ENCODE measurements around the gene THSD7B. TPM values are rescaled to one million over a fixed set of nuclear protein-coding genes. Genes with fewer than 3 reads are reported as not detected.

The THSD7B gene
- total RNA-seq, 1 experiment from 2014 or later = under 0.01 TPM

- no peaks in the 10 kb centered on the region for H3K9me3 ChIP-seq (ENCODE audit: low read length)
- no peak overlapping the region for H2AFZ ChIP-seq (ENCODE audit: low read length)
- TF ChIP-seq, protein P1, sequence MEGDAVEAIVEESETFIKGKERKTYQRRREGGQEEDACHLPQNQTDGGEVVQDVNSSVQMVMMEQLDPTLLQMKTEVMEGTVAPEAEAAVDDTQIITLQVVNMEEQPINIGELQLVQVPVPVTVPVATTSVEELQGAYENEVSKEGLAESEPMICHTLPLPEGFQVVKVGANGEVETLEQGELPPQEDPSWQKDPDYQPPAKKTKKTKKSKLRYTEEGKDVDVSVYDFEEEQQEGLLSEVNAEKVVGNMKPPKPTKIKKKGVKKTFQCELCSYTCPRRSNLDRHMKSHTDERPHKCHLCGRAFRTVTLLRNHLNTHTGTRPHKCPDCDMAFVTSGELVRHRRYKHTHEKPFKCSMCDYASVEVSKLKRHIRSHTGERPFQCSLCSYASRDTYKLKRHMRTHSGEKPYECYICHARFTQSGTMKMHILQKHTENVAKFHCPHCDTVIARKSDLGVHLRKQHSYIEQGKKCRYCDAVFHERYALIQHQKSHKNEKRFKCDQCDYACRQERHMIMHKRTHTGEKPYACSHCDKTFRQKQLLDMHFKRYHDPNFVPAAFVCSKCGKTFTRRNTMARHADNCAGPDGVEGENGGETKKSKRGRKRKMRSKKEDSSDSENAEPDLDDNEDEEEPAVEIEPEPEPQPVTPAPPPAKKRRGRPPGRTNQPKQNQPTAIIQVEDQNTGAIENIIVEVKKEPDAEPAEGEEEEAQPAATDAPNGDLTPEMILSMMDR (conservative IDR thresholded peaks at IDR 0.05; ENCODE audit: low read depth, low read length) = no peak
- TF ChIP-seq EZH2 (IDR thresholded peaks at IDR 0.05; ENCODE audit: low read length, unreplicated experiment) (no peak), EZH2phosphoT487 (IDR thresholded peaks at IDR 0.05; ENCODE audit: borderline replicate concordance, low read length) (no peak)
- no peaks in the 10 kb centered on the region for H4K20me1 ChIP-seq (ENCODE audit: low read length)
- ChIA-PET POLR2A (ENCODE audit: unreplicated experiment) (no interaction called here), CTCF (no interaction called here)
- BruUV-seq (replicated peaks) = no TSS peak
- no peak overlapping the region for H3K4me2 ChIP-seq (ENCODE audit: low read length)
- H3K27ac ChIP-seq (ENCODE audit: low read length) = no peak overlapping the region
- H3K9me2 ChIP-seq (replicated peaks; ENCODE audit: low read length) = no peaks in the 10 kb centered on the region
- DNase-seq (no peak), ATAC-seq (no peak)
- no peaks in the 10 kb centered on the region for H3F3A ChIP-seq (ENCODE audit: low read length, unreplicated experiment)
- no peaks in the 10 kb centered on the region for H3K36me3 ChIP-seq (ENCODE audit: low read depth, low read length)
- H3K9ac ChIP-seq (ENCODE audit: low read length) = no peak overlapping the region
- intact Hi-C loops (cut with micrococcal nuclease) = no loop called here
- no peak overlapping the region for H3K4me3 ChIP-seq (ENCODE audit: low read length)
- H3K27me3 ChIP-seq (ENCODE audit: low read length) = peaks cover 10% of the 10 kb centered on the region; the same call in 1 of the 2 replicates
- no peaks in the 10 kb centered on the region for H3K4me1 ChIP-seq (ENCODE audit: insufficient read depth, low read length)
- no peaks in the 10 kb centered on the region for H3K79me2 ChIP-seq (ENCODE audit: low read length)
Observed at GRCh38 chr2:136935119-136935518, 169.8 kb downstream of the THSD7B start.

- intact Hi-C loops (cut with micrococcal nuclease) = no loop called here
Observed at GRCh38 chr2:136956050-136956449, 190.7 kb downstream of the THSD7B start.

DNA sequence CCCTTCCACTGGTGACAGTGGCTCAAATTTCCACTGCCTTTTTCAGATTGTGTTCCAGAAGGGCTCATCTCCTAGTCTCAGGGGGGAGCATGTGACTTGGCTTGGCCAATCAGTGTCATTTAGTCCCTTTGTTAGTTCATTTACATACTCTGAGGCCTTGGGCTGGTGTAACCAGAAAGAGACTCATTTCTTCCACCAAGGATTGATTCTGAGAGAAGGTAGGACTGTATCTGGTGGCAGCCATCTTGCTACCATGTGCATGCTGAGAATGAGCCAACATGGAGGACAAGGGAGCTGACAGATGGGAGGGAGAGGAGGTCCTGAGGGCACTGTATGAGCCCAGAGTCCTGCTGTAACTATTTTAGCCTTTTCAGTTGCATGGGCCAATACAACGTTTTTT is 191.7 kb downstream of the THSD7B start:
- H3K27ac ChIP-seq (ENCODE audit: low read length) = no peak overlapping the region
- H2AFZ ChIP-seq (ENCODE audit: low read length) = no peak overlapping the region
- no peak for DNase-seq
- no peaks in the 10 kb centered on the region for H3K9me2 ChIP-seq (replicated peaks; ENCODE audit: low read length)
- H3K4me2 ChIP-seq (ENCODE audit: low read length) = no peak overlapping the region
- intact Hi-C loops (cut with micrococcal nuclease) = no loop called here
- no peaks in the 10 kb centered on the region for H3K9me3 ChIP-seq (ENCODE audit: low read length)
- no peaks in the 10 kb centered on the region for H3F3A ChIP-seq (ENCODE audit: low read length, unreplicated experiment)
- H3K4me1 ChIP-seq (ENCODE audit: insufficient read depth, low read length) = no peaks in the 10 kb centered on the region
- TF ChIP-seq EZH2phosphoT487 (IDR thresholded peaks at IDR 0.05; ENCODE audit: borderline replicate concordance, low read length) (no peak), EZH2 (IDR thresholded peaks at IDR 0.05; ENCODE audit: low read length, unreplicated experiment) (no peak)
- TF ChIP-seq, protein P1 (conservative IDR thresholded peaks at IDR 0.05; ENCODE audit: low read depth, low read length) = no peak
- no peak overlapping the region for H3K9ac ChIP-seq (ENCODE audit: low read length)
- CTCF ChIA-PET = no interaction called here
- no peaks in the 10 kb centered on the region for H3K36me3 ChIP-seq (ENCODE audit: low read depth, low read length)
- BruUV-seq (replicated peaks) = no TSS peak
- ATAC-seq = no peak
- peaks cover 54% of the 10 kb centered on the region for H3K27me3 ChIP-seq (ENCODE audit: low read length)
- no peaks in the 10 kb centered on the region for H4K20me1 ChIP-seq (ENCODE audit: low read length)
- no peak overlapping the region for H3K4me3 ChIP-seq (ENCODE audit: low read length)
- no peaks in the 10 kb centered on the region for H3K79me2 ChIP-seq (ENCODE audit: low read length)
- POLR2A ChIA-PET (ENCODE audit: unreplicated experiment) = no interaction called here

More at GRCh38 chr2:136956050-136956449, 190.7 kb downstream of the THSD7B start:
- H3K9ac ChIP-seq (ENCODE audit: low read length) = no peak overlapping the region
- no peaks in the 10 kb centered on the region for H3F3A ChIP-seq (ENCODE audit: low read length, unreplicated experiment)
- no peak overlapping the region for H3K27ac ChIP-seq (ENCODE audit: low read length)
- no peak overlapping the region for H3K4me2 ChIP-seq (ENCODE audit: low read length)
- H3K79me2 ChIP-seq (ENCODE audit: low read length) = no peaks in the 10 kb centered on the region
- no peak overlapping the region for H2AFZ ChIP-seq (ENCODE audit: low read length)
- no peak overlapping the region for H3K4me3 ChIP-seq (ENCODE audit: low read length)
- TF ChIP-seq EZH2 (IDR thresholded peaks at IDR 0.05; ENCODE audit: low read length, unreplicated experiment) (no peak), EZH2phosphoT487 (IDR thresholded peaks at IDR 0.05; ENCODE audit: borderline replicate concordance, low read length) (no peak)
- TF ChIP-seq, protein P1 (conservative IDR thresholded peaks at IDR 0.05; ENCODE audit: low read depth, low read length) = no peak
- no peaks in the 10 kb centered on the region for H3K4me1 ChIP-seq (ENCODE audit: insufficient read depth, low read length)
- ChIA-PET POLR2A (ENCODE audit: unreplicated experiment) (no interaction called here), CTCF (no interaction called here)
- no peaks in the 10 kb centered on the region for H3K9me3 ChIP-seq (ENCODE audit: low read length)
- H3K27me3 ChIP-seq (ENCODE audit: low read length) = peaks cover 59% of the 10 kb centered on the region
- DNase-seq (no peak), ATAC-seq (no peak)
- H3K9me2 ChIP-seq (replicated peaks; ENCODE audit: low read length) = no peaks in the 10 kb centered on the region
- BruUV-seq (replicated peaks) = no TSS peak
- no peaks in the 10 kb centered on the region for H3K36me3 ChIP-seq (ENCODE audit: low read depth, low read length)
- H4K20me1 ChIP-seq (ENCODE audit: low read length) = no peaks in the 10 kb centered on the region

Data from PC-3 (cell line).